ENCODE measurements around the gene FNDC3A. TPM values are rescaled to one million over a fixed set of nuclear protein-coding genes. Genes with fewer than 3 reads are reported as not detected.

The FNDC3A gene
- total and polyA plus RNA-seq, 2 experiments from 2014 or later: 19.5 to 50.4 TPM

- in situ Hi-C loops (cut with MboI): no loop called here
Measured at GRCh38 chr13:48985756-48986155, 10.0 kb downstream of the FNDC3A start.

GRCh38 chr13:48990900-48991299, 15.2 kb downstream of the FNDC3A start:
- Histone ChIP-seq H3F3A (ENCODE audit: insufficient read depth) (no peaks in the 10 kb centered on the region), H3K4me2 (ENCODE audit: unreplicated experiment) (no peak overlapping the region), H3K36me3 (ENCODE audit: low read depth) (no peaks in the 10 kb centered on the region), H2AFZ (no peak overlapping the region), H4K20me1 (ENCODE audit: insufficient read depth) (0 out of 2 replicates have a peak, but pooled peaks cover 3% of the 10 kb centered on the region), H3K27ac (no peak overlapping the region), H3K4me1 (ENCODE audit: insufficient read depth) (0 out of 2 replicates have a peak, but pooled peaks cover 11% of the 10 kb centered on the region), H3K4me3 (no peak overlapping the region), H3K9me2 (ENCODE audit: insufficient read depth) (no peaks in the 10 kb centered on the region), H3K9ac (no peak overlapping the region), H3K79me2 (ENCODE audit: insufficient read depth) (peaks cover 100% of the 10 kb centered on the region), H3K9me3 (ENCODE audit: low read depth) (no peaks in the 10 kb centered on the region), H3K27me3 (replicated peaks; ENCODE audit: insufficient read depth) (no peaks in the 10 kb centered on the region)
- DNase-seq: no peak
- TF ChIP-seq EZH2phosphoT487 (IDR thresholded peaks at IDR 0.05; ENCODE audit: insufficient read depth, low read depth) (no peak), EZH2 (IDR thresholded peaks at IDR 0.05; ENCODE audit: insufficient read depth, poor library complexity, severe bottlenecking) (no peak)
- 94 to 100% methylated on average over 1 of the region's 1 CpG for WGBS, 2 experiments (ENCODE audit: low coverage in 1 of 2, low lambda C conversion rate in 2 of 2, missing lambda C conversion rate in 2 of 2)
- in situ Hi-C loops (cut with MboI): no loop called here

More at GRCh38 chr13:48985756-48986155, 10.0 kb downstream of the FNDC3A start:
- Histone ChIP-seq H3K9me3 (ENCODE audit: low read depth) (no peaks in the 10 kb centered on the region), H3F3A (ENCODE audit: insufficient read depth) (no peaks in the 10 kb centered on the region), H3K9me2 (ENCODE audit: insufficient read depth) (no peaks in the 10 kb centered on the region), H3K79me2 (ENCODE audit: insufficient read depth) (peaks cover 100% of the 10 kb centered on the region), H3K27me3 (replicated peaks; ENCODE audit: insufficient read depth) (no peaks in the 10 kb centered on the region), H3K4me3 (no peak overlapping the region), H3K4me2 (ENCODE audit: unreplicated experiment) (no peak overlapping the region), H3K27ac (no peak overlapping the region), H4K20me1 (ENCODE audit: insufficient read depth) (no peaks in the 10 kb centered on the region), H2AFZ (no peak overlapping the region), H3K9ac (no peak overlapping the region), H3K4me1 (ENCODE audit: insufficient read depth) (0 out of 2 replicates have a peak, but pooled peaks cover 4% of the 10 kb centered on the region), H3K36me3 (ENCODE audit: low read depth) (no peaks in the 10 kb centered on the region)
- WGBS, 2 experiments (ENCODE audit: low coverage in 1 of 2, low lambda C conversion rate in 2 of 2, missing lambda C conversion rate in 2 of 2): 89 to 99% methylated on average over 2 of the region's 2 CpGs
- DNase-seq: no peak
- TF ChIP-seq EZH2 (IDR thresholded peaks at IDR 0.05; ENCODE audit: insufficient read depth, poor library complexity, severe bottlenecking) (no peak), EZH2phosphoT487 (IDR thresholded peaks at IDR 0.05; ENCODE audit: insufficient read depth, low read depth) (no peak)

GRCh38 chr13:48993150-48993549, 17.4 kb downstream of the FNDC3A start:
- H3K4me2 ChIP-seq (ENCODE audit: unreplicated experiment): no peak overlapping the region
- H3K9me3 ChIP-seq (ENCODE audit: low read depth): no peaks in the 10 kb centered on the region
- H3K9ac ChIP-seq: no peak overlapping the region
- no peaks in the 10 kb centered on the region for H3K27me3 ChIP-seq (replicated peaks; ENCODE audit: insufficient read depth)
- H3F3A ChIP-seq (ENCODE audit: insufficient read depth): no peaks in the 10 kb centered on the region
- no peaks in the 10 kb centered on the region for H3K9me2 ChIP-seq (ENCODE audit: insufficient read depth)
- no peaks in the 10 kb centered on the region for H3K36me3 ChIP-seq (ENCODE audit: low read depth)
- H2AFZ ChIP-seq: no peak overlapping the region
- H3K4me1 ChIP-seq (ENCODE audit: insufficient read depth): 0 out of 2 replicates have a peak, but pooled peaks cover 11% of the 10 kb centered on the region
- H4K20me1 ChIP-seq (ENCODE audit: insufficient read depth): peaks cover 4% of the 10 kb centered on the region; the same call in 1 of the 2 replicates
- DNase-seq: no peak
- H3K79me2 ChIP-seq (ENCODE audit: insufficient read depth): peaks cover 100% of the 10 kb centered on the region
- TF ChIP-seq EZH2 (IDR thresholded peaks at IDR 0.05; ENCODE audit: insufficient read depth, poor library complexity, severe bottlenecking) (no peak), EZH2phosphoT487 (IDR thresholded peaks at IDR 0.05; ENCODE audit: insufficient read depth, low read depth) (no peak)
- no peak overlapping the region for H3K27ac ChIP-seq
- H3K4me3 ChIP-seq: no peak overlapping the region
- in situ Hi-C loops (cut with MboI): no loop called here

GRCh38 chr13:48994706-48995105, 19.0 kb downstream of the FNDC3A start:
- Histone ChIP-seq H3K9me3 (ENCODE audit: low read depth) (no peaks in the 10 kb centered on the region), H3K79me2 (ENCODE audit: insufficient read depth) (peaks cover 99% of the 10 kb centered on the region), H3K36me3 (ENCODE audit: low read depth) (peaks cover 3% of the 10 kb centered on the region; the same call in 1 of the 2 replicates), H2AFZ (no peak overlapping the region), H3K27me3 (replicated peaks; ENCODE audit: insufficient read depth) (no peaks in the 10 kb centered on the region), H3F3A (ENCODE audit: insufficient read depth) (no peaks in the 10 kb centered on the region), H3K4me3 (no peak overlapping the region), H3K27ac (no peak overlapping the region; the same call in 1 of the 2 replicates), H3K9ac (no peak overlapping the region), H3K9me2 (ENCODE audit: insufficient read depth) (no peaks in the 10 kb centered on the region), H4K20me1 (ENCODE audit: insufficient read depth) (peaks cover 4% of the 10 kb centered on the region; the same call in 1 of the 2 replicates), H3K4me1 (ENCODE audit: insufficient read depth) (0 out of 2 replicates have a peak, but pooled peaks cover 11% of the 10 kb centered on the region), H3K4me2 (ENCODE audit: unreplicated experiment) (no peak overlapping the region)
- WGBS, 2 experiments (ENCODE audit: low coverage in 1 of 2, low lambda C conversion rate in 2 of 2, missing lambda C conversion rate in 2 of 2): 92 to 100% methylated on average over 2 of the region's 2 CpGs
- in situ Hi-C loops (cut with MboI): no loop called here
- no peak for TF ChIP-seq EZH2 (IDR thresholded peaks at IDR 0.05; ENCODE audit: insufficient read depth, poor library complexity, severe bottlenecking)
- no peak for TF ChIP-seq EZH2phosphoT487 (IDR thresholded peaks at IDR 0.05; ENCODE audit: insufficient read depth, low read depth)
- peak; percentile 37 for DNase-seq
